ENCODE results near the gene TBC1D1. TPM values are rescaled to one million over a fixed set of nuclear protein-coding genes. Genes with fewer than 3 reads are reported as not detected.

Gene TBC1D1
- total and polyA plus RNA-seq, 2 experiments from 2014 or later, result 53.9 to 151 TPM

- TF ChIP-seq REST (IDR thresholded peaks at IDR 0.05; ENCODE audit: unreplicated experiment) (no peak), STAT1 (IDR thresholded peaks at IDR 0.05; ENCODE audit: unreplicated experiment) (no peak), CREB1 (CRISPR knock-in tag; IDR thresholded peaks at IDR 0.05; ENCODE audit: low read depth) (no peak)
These were observed 275.9 kb downstream of the TBC1D1 start (continued) for GRCh38 chr4:38166768-38167167.

- Histone ChIP-seq H3K4me2 (no peak overlapping the region), H2AFZ (no peak overlapping the region), H3K9me2 (ENCODE audit: insufficient read depth) (no peaks in the 10 kb centered on the region), H4K20me1 (replicated peaks; ENCODE audit: insufficient read depth) (no peaks in the 10 kb centered on the region), H3K4me3 (no peak overlapping the region), H3K79me2 (replicated peaks; ENCODE audit: insufficient read depth) (no peaks in the 10 kb centered on the region), H3K27ac (ENCODE audit: low read depth) (no peak overlapping the region), H3K36me3 (ENCODE audit: insufficient read depth) (no peaks in the 10 kb centered on the region), H3K27me3 (ENCODE audit: insufficient read depth) (no peaks in the 10 kb centered on the region), H3K4me1 (ENCODE audit: insufficient read depth) (no peaks in the 10 kb centered on the region), H3F3A (replicated peaks; ENCODE audit: low read depth) (no peaks in the 10 kb centered on the region)
- H3K36me3 Mint-ChIP-seq (ENCODE audit: low read depth), result no peaks in the 10 kb centered on the region
- H3K4me3 Mint-ChIP-seq, result no peak overlapping the region
- H3K9me3 Mint-ChIP-seq, result peaks cover 16% of the 10 kb centered on the region
- no peaks in the 10 kb centered on the region for H3K27me3 Mint-ChIP-seq (ENCODE audit: insufficient read depth, low read depth, poor library complexity)
- ATAC-seq (no peak), DNase-seq (ENCODE audit: low spot score) (no peak)
- no peak overlapping the region for H3K27ac Mint-ChIP-seq
- H3K4me1 Mint-ChIP-seq, result peaks cover 3% of the 10 kb centered on the region; the same call in 1 of the 3 replicates
- TF ChIP-seq ZNF331 (CRISPR knock-in tag; IDR thresholded peaks at IDR 0.05; ENCODE audit: low read depth) (no peak), NANOG (IDR thresholded peaks at IDR 0.05; ENCODE audit: borderline replicate concordance) (no peak), EZH2 (IDR thresholded peaks at IDR 0.05; ENCODE audit: low read depth, unreplicated experiment) (no peak), ETS1 (IDR thresholded peaks at IDR 0.05) (no peak), CREB1 (CRISPR knock-in tag; IDR thresholded peaks at IDR 0.05; ENCODE audit: low read depth) (no peak), REST (IDR thresholded peaks at IDR 0.05; ENCODE audit: unreplicated experiment) (no peak), POLR2AphosphoS5 (IDR thresholded peaks at IDR 0.05; ENCODE audit: low read depth) (no peak), EZH2phosphoT487 (IDR thresholded peaks at IDR 0.05; ENCODE audit: unreplicated experiment) (no peak), JUNB (IDR thresholded peaks at IDR 0.05; ENCODE audit: unreplicated experiment) (no peak), ZNF114 (CRISPR knock-in tag; IDR thresholded peaks at IDR 0.05) (no peak), STAT1 (IDR thresholded peaks at IDR 0.05; ENCODE audit: unreplicated experiment) (no peak), CTCF (conservative IDR thresholded peaks at IDR 0.05; ENCODE audit: low read depth in 2 of 2) (no peak)
These were observed 277.1 kb downstream of the TBC1D1 start for GRCh38 chr4:38167973-38168372.

All from GM23338 (cell line).